Natural killer cell (primary cell): ENCODE data around the gene KLHL3. TPM values are rescaled to one million over a fixed set of nuclear protein-coding genes. Genes with fewer than 3 reads are reported as not detected.

ENCODE experiments used
- ATAC-seq, 3 donors: fragments of 150-1000 bp in 2 of 3; fragments of 200-7000 bp in 1 of 3; cut with Tn5 transposase; 1 replicate in 1 of 3; 2 replicates in 2 of 3; pipeline ENCODE4 v1.10.0; 2021; ENCODE audit warnings: mild to moderate bottlenecking in 2 of 3, moderate library complexity in 2 of 3
- DNase-seq, 2 donors: peaks; one replicate each; pipeline versions ENCODE4 v3.0.0 to v3.0.0-alpha.2; 2013 to 2021; ENCODE audit warnings: mixed read lengths in 1 of 2
- H3K27ac ChIP-seq: one replicate; pipeline ENCODE4 v1.5.1; 2013; ENCODE audit warnings: mild to moderate bottlenecking, low read length
- H3K27me3 ChIP-seq: one replicate; pipeline ENCODE4 v1.6.1; 2013; ENCODE audit warnings: low read length; ENCODE audit not compliant: control insufficient read depth, insufficient read depth
- H3K36me3 ChIP-seq: one replicate; pipeline ENCODE4 v1.6.1; 2013; ENCODE audit warnings: low read length; ENCODE audit not compliant: control insufficient read depth, insufficient read depth
- H3K4me1 ChIP-seq: one replicate; pipeline ENCODE4 v1.6.1; 2013; ENCODE audit warnings: low read length; ENCODE audit not compliant: control insufficient read depth, insufficient read depth
- H3K4me3 ChIP-seq: one replicate; pipeline ENCODE4 v1.5.1; 2013; ENCODE audit warnings: low read length
- H3K9me3 ChIP-seq: one replicate; pipeline ENCODE4 v1.6.1; 2013; ENCODE audit warnings: low read length; ENCODE audit not compliant: control insufficient read depth, insufficient read depth
- H3K27ac Mint-ChIP-seq, 2 donors: one replicate each; pipeline ENCODE4 v1.8.0; 2022; ENCODE audit warnings: mild to moderate bottlenecking in 2 of 2, mixed read lengths in 2 of 2, moderate library complexity in 1 of 2
- H3K27me3 Mint-ChIP-seq, 2 donors: one replicate each; pipeline ENCODE4 v1.8.0; 2022; ENCODE audit warnings: low read depth in 2 of 2, mixed read lengths in 2 of 2
- H3K36me3 Mint-ChIP-seq: one replicate; pipeline ENCODE4 v1.8.0; 2022; ENCODE audit warnings: mixed read lengths
- H3K4me1 Mint-ChIP-seq, 2 donors: one replicate each; pipeline ENCODE4 v1.8.0; 2022; ENCODE audit warnings: mixed read lengths in 2 of 2
- H3K4me3 Mint-ChIP-seq: one replicate; pipeline ENCODE4 v1.8.0; 2022; ENCODE audit warnings: mild to moderate bottlenecking, moderate library complexity, mixed read lengths
- H3K9me3 Mint-ChIP-seq, 2 donors: one replicate each; pipeline ENCODE4 v1.8.0; 2022; ENCODE audit warnings: mixed read lengths in 2 of 2
- WGBS: methylation state at CpG from one replicate; pipeline ENCODE4 v1.1.7; 2013; ENCODE audit warnings: missing lambda C conversion rate; ENCODE audit not compliant: insufficient coverage; 5-methylcytosine and 5-hydroxymethylcytosine counted together
- intact Hi-C: fragments of 100-400 bp; cut with micrococcal nuclease; formaldehyde crosslinking; loops from one replicate; pipeline ENCODE4 v1.14.2; 2022
- total RNA-seq, 4 donors: library from RNA; stranded (reverse); fragments of 120-200 nt in 1 of 4; gene quantifications; one replicate each; pipeline versions ENCODE4 v1.2.3 to v1.2.4, GENCODE V29; 2013 to 2022
- TF ChIP-seq, protein P1 (sequence below): fragments of 200-600 bp; IDR thresholded peaks from one replicate; pipeline ENCODE4 v1.8.0; 2022; ENCODE audit warnings: antibody characterized with exemption

The KLHL3 gene
- total RNA-seq, 3 donors from 2014 or later (not counting 1 experiment from before 2014, with no cell fraction given) = 11.2 to 14.0 (median 13.2) TPM

DNA sequence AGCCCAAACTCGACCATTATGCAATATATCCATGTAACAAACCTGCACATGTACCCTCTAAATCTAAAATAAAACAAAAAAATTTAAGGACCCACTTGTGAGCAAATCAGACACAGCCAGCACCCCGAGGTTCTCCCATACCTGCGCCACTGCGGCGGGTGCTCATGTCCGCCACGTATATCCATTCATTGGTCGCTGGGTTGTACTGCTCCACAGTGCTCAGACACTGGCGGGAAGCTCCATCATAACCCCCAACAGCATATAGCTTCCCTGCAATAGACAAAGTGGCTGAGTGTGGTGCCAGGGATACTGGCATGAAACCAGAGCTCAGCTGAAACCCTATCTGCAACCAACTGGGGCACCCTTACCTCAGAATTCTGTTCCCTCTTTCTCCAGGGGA is 102.0 kb downstream of the KLHL3 start:
- Mint-ChIP-seq H3K27ac (no peak overlapping the region), H3K4me3 (no peak overlapping the region), H3K4me1 (no peaks in the 10 kb centered on the region), H3K36me3 (no peaks in the 10 kb centered on the region), H3K9me3 (no peaks in the 10 kb centered on the region), H3K27me3 (no peaks in the 10 kb centered on the region)
- TF ChIP-seq, protein P1, sequence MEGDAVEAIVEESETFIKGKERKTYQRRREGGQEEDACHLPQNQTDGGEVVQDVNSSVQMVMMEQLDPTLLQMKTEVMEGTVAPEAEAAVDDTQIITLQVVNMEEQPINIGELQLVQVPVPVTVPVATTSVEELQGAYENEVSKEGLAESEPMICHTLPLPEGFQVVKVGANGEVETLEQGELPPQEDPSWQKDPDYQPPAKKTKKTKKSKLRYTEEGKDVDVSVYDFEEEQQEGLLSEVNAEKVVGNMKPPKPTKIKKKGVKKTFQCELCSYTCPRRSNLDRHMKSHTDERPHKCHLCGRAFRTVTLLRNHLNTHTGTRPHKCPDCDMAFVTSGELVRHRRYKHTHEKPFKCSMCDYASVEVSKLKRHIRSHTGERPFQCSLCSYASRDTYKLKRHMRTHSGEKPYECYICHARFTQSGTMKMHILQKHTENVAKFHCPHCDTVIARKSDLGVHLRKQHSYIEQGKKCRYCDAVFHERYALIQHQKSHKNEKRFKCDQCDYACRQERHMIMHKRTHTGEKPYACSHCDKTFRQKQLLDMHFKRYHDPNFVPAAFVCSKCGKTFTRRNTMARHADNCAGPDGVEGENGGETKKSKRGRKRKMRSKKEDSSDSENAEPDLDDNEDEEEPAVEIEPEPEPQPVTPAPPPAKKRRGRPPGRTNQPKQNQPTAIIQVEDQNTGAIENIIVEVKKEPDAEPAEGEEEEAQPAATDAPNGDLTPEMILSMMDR = no peak
- no peaks in the 10 kb centered on the region for H3K9me3 ChIP-seq
- ATAC-seq (no peak), DNase-seq (no peak)
- H3K27ac ChIP-seq = no peak overlapping the region
- intact Hi-C loops = no loop called here
- H3K36me3 ChIP-seq = peaks cover 4% of the 10 kb centered on the region
- 96% methylated on average over 9 of the region's 9 CpGs for WGBS
- H3K4me3 ChIP-seq = no peak overlapping the region
- no peaks in the 10 kb centered on the region for H3K27me3 ChIP-seq
- no peaks in the 10 kb centered on the region for H3K4me1 ChIP-seq

- intact Hi-C loops = no loop called here
- 98% methylated on average over 3 of the region's 3 CpGs for WGBS
- no peak for ATAC-seq
Measured at GRCh38 chr5:137632716-137633115, 103.2 kb downstream of the KLHL3 start.

DNA sequence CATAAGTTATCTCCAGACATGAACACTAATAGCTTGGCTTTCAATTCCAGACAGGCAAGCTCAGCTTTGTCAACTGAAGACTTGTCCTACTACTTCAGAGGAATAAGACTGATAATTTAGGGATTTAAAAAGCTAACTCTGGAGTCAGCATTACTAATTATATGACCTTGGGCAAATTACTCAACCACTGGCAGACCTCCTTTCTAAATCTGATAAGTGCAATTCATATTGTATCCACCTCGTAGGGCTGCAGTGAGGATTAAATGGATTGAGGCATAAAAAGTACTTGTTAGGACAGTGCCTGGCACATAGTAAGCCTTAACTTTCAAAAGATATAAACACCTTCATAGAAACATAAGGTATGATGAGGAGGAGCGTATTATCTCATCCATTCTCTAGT is 104.4 kb downstream of the KLHL3 start:
- ATAC-seq (no peak), DNase-seq (no peak)
- H3K27me3 Mint-ChIP-seq = no peaks in the 10 kb centered on the region
- H3K36me3 Mint-ChIP-seq = no peaks in the 10 kb centered on the region
- Histone ChIP-seq H3K27ac (no peak overlapping the region), H3K9me3 (no peaks in the 10 kb centered on the region), H3K4me3 (no peak overlapping the region), H3K36me3 (no peaks in the 10 kb centered on the region), H3K27me3 (no peaks in the 10 kb centered on the region), H3K4me1 (no peaks in the 10 kb centered on the region)
- intact Hi-C loops = no loop called here
- WGBS = no CpG with 5 or more reads among the region's 2 CpGs
- TF ChIP-seq, protein P1 = no peak
- no peak overlapping the region for H3K27ac Mint-ChIP-seq
- H3K4me3 Mint-ChIP-seq = no peak overlapping the region
- H3K9me3 Mint-ChIP-seq = no peaks in the 10 kb centered on the region
- no peaks in the 10 kb centered on the region for H3K4me1 Mint-ChIP-seq

More at GRCh38 chr5:137632716-137633115, 103.2 kb downstream of the KLHL3 start:
- Mint-ChIP-seq H3K9me3 (no peaks in the 10 kb centered on the region), H3K27me3 (no peaks in the 10 kb centered on the region), H3K4me3 (no peak overlapping the region), H3K4me1 (no peaks in the 10 kb centered on the region), H3K36me3 (no peaks in the 10 kb centered on the region), H3K27ac (no peak overlapping the region)
- Histone ChIP-seq H3K27me3 (no peaks in the 10 kb centered on the region), H3K4me1 (no peaks in the 10 kb centered on the region), H3K36me3 (peaks cover 4% of the 10 kb centered on the region), H3K27ac (no peak overlapping the region), H3K9me3 (no peaks in the 10 kb centered on the region), H3K4me3 (no peak overlapping the region)
- TF ChIP-seq, protein P1 = no peak
- DNase-seq = no peak

DNA sequence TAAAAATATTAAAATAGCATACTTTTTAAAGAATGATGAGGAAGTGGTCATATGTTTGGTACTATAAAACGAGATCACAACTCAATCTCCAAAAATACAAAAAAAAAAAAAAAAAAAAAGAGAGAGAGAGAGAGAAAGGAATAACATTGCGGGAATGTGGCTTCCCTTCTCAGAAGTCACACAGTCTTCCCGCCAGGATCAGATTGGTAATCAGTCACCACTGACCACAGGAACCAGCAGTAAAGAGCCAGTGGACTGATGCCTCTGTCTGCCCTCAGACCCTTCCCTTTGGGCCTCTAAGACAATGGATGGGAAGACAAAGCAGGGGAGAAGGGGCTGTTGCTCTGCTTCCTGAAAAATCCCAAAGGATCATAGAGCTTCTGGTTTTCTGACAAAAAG is 104.9 kb downstream of the KLHL3 start:
- Histone ChIP-seq H3K27me3 (no peaks in the 10 kb centered on the region), H3K27ac (no peak overlapping the region), H3K9me3 (no peaks in the 10 kb centered on the region), H3K4me3 (no peak overlapping the region), H3K4me1 (no peaks in the 10 kb centered on the region), H3K36me3 (no peaks in the 10 kb centered on the region)
- Mint-ChIP-seq H3K27ac (no peak overlapping the region), H3K36me3 (no peaks in the 10 kb centered on the region), H3K27me3 (no peaks in the 10 kb centered on the region), H3K9me3 (no peaks in the 10 kb centered on the region), H3K4me3 (no peak overlapping the region), H3K4me1 (no peaks in the 10 kb centered on the region)
- intact Hi-C loops = no loop called here
- ATAC-seq (no peak), DNase-seq (no peak)
- WGBS = 100% methylated on average over 1 of the region's 3 CpGs
- TF ChIP-seq, protein P1 = no peak
